ENCODE data around the gene RESP18. TPM values are rescaled to one million over a fixed set of nuclear protein-coding genes. Genes with fewer than 3 reads are reported as not detected.

Gene RESP18
- total RNA-seq, 2 experiments from 2014 or later: not detected

- H3K79me2 ChIP-seq (ENCODE audit: insufficient read depth, low read depth, low read length): peaks cover 12% of the 10 kb centered on the region; the same call in 1 of the 2 replicates
- peaks cover 5% of the 10 kb centered on the region for H4K20me1 ChIP-seq (ENCODE audit: insufficient read depth, low read length)
- BruUV-seq (replicated peaks): no TSS peak
- no peak for DNase-seq (ENCODE audit: low spot score)
- H3K36me3 ChIP-seq (ENCODE audit: insufficient read depth, low read length): peaks cover 54% of the 10 kb centered on the region
- ChIA-PET POLR2A (interaction anchor here (2.2 kb wide), 1 partner anchor 10 kb away, joined by 5 read pairs; no protein-coding TSS in a partner anchor), CTCF (ENCODE audit: unreplicated experiment) (no interaction called here)
- no peaks in the 10 kb centered on the region for H3K9me3 ChIP-seq (ENCODE audit: low read length)
- H3K9me2 ChIP-seq (ENCODE audit: insufficient read depth, low read length): no peaks in the 10 kb centered on the region
- no peak for TF ChIP-seq CTCF (conservative IDR thresholded peaks at IDR 0.05; ENCODE audit: low read length)
- no peak overlapping the region for H3K4me3 ChIP-seq (ENCODE audit: low read depth, low read length, poor library complexity, severe bottlenecking)
- peaks cover 16% of the 10 kb centered on the region for H3K4me1 ChIP-seq (ENCODE audit: insufficient read depth, low read length, poor library complexity, severe bottlenecking)
- H3K4me2 ChIP-seq (ENCODE audit: low read length): no peak overlapping the region
- H2AFZ ChIP-seq (ENCODE audit: low read length): no peak overlapping the region
- intact Hi-C loops (cut with micrococcal nuclease; ENCODE audit: unreplicated experiment): no loop called here
- no peak overlapping the region for H3K27ac ChIP-seq (ENCODE audit: low read depth, low read length, poor library complexity, severe bottlenecking)
Observed at GRCh38 chr2:219284501-219285372, 47.8 kb downstream of the RESP18 start.

- ChIA-PET CTCF (ENCODE audit: unreplicated experiment) (no interaction called here), POLR2A (no interaction called here)
- peaks cover 5% of the 10 kb centered on the region for H4K20me1 ChIP-seq (ENCODE audit: insufficient read depth, low read length)
- TF ChIP-seq CTCF (conservative IDR thresholded peaks at IDR 0.05; ENCODE audit: low read length) (no peak), EZH2phosphoT487 (IDR thresholded peaks at IDR 0.05; ENCODE audit: borderline replicate concordance, low read depth, low read length) (no peak)
- H3K79me2 ChIP-seq (ENCODE audit: insufficient read depth, low read depth, low read length): peaks cover 12% of the 10 kb centered on the region; the same call in 1 of the 2 replicates
- intact Hi-C loops (cut with micrococcal nuclease; ENCODE audit: unreplicated experiment): no loop called here
- H3K9me2 ChIP-seq (ENCODE audit: insufficient read depth, low read length): no peaks in the 10 kb centered on the region
- BruUV-seq (replicated peaks): no TSS peak
- no peak overlapping the region for H3K4me2 ChIP-seq (ENCODE audit: low read length)
- no peak for DNase-seq (ENCODE audit: low spot score)
- H3K9me3 ChIP-seq (ENCODE audit: low read length): no peaks in the 10 kb centered on the region
- no peak overlapping the region for H3K27ac ChIP-seq (ENCODE audit: low read depth, low read length, poor library complexity, severe bottlenecking)
- peaks cover 54% of the 10 kb centered on the region for H3K36me3 ChIP-seq (ENCODE audit: insufficient read depth, low read length)
- H3K4me3 ChIP-seq (ENCODE audit: low read depth, low read length, poor library complexity, severe bottlenecking): no peak overlapping the region
- peaks cover 25% of the 10 kb centered on the region for H3K4me1 ChIP-seq (ENCODE audit: insufficient read depth, low read length, poor library complexity, severe bottlenecking)
- H2AFZ ChIP-seq (ENCODE audit: low read length): no peak overlapping the region
Observed at GRCh38 chr2:219282943-219283581, 49.5 kb downstream of the RESP18 start.

GRCh38 chr2:219282375-219282774 is 50.2 kb downstream of the RESP18 start:
- peaks cover 5% of the 10 kb centered on the region for H4K20me1 ChIP-seq (ENCODE audit: insufficient read depth, low read length)
- peaks cover 29% of the 10 kb centered on the region for H3K4me1 ChIP-seq (ENCODE audit: insufficient read depth, low read length, poor library complexity, severe bottlenecking)
- DNase-seq (ENCODE audit: low spot score): no peak
- BruUV-seq (replicated peaks): no TSS peak
- H3K4me3 ChIP-seq (ENCODE audit: low read depth, low read length, poor library complexity, severe bottlenecking): no peak overlapping the region
- peaks cover 54% of the 10 kb centered on the region for H3K36me3 ChIP-seq (ENCODE audit: insufficient read depth, low read length)
- H3K9me3 ChIP-seq (ENCODE audit: low read length): no peaks in the 10 kb centered on the region
- ChIA-PET POLR2A (interaction anchor here (2.4 kb wide), 1 partner anchor 12 kb away, joined by 13 read pairs; no protein-coding TSS in a partner anchor), CTCF (ENCODE audit: unreplicated experiment) (no interaction called here)
- H3K9me2 ChIP-seq (ENCODE audit: insufficient read depth, low read length): no peaks in the 10 kb centered on the region
- intact Hi-C loops (cut with micrococcal nuclease; ENCODE audit: unreplicated experiment): no loop called here
- no peak overlapping the region for H2AFZ ChIP-seq (ENCODE audit: low read length)
- no peak for TF ChIP-seq EZH2phosphoT487 (IDR thresholded peaks at IDR 0.05; ENCODE audit: borderline replicate concordance, low read depth, low read length)
- no peak for TF ChIP-seq CTCF (conservative IDR thresholded peaks at IDR 0.05; ENCODE audit: low read length)
- peaks cover 13% of the 10 kb centered on the region; the same call in 1 of the 2 replicates for H3K79me2 ChIP-seq (ENCODE audit: insufficient read depth, low read depth, low read length)
- H3K4me2 ChIP-seq (ENCODE audit: low read length): no peak overlapping the region
- H3K27ac ChIP-seq (ENCODE audit: low read depth, low read length, poor library complexity, severe bottlenecking): no peak overlapping the region
